HTR-8/SVneo (cell line): ENCODE data around the gene CCDC102A.

Experiments used
- DNase-seq: peaks from one replicate; pipeline ENCODE4 v3.0.0; 2011; ENCODE audit warnings: low spot score, mixed read lengths; ENCODE audit not compliant: insufficient read length
- FAIRE-seq: peaks from 2 replicates; lab custom pipeline; 2011; peaks lifted over from hg19 to GRCh38; lab: Jason Lieb, UNC

Gene CCDC102A

GRCh38 chr16:57527027-57527426 is 9.3 kb downstream of the CCDC102A start:
- no peak for FAIRE-seq

DNA sequence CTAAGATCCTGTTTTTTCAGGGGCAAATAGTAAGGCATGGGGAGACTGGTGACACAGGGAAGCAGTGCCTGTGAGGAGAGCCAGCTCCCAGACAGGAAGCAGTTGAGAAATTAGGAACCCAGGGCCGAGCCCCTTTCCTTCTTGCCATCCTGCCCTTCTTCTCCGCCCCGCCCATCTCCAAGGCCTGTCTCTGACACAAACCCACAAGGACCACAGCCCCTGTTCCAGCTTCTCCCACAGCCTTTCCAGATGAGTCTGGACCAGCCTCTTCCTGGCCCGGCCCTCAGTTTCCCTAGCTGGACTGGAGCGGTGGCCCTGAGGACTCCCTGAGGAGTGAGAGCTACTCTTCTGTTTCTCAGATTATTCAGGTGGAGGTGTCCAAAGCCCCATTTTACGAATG is 9.9 kb downstream of the CCDC102A start:
- no peak for FAIRE-seq
- no peak for DNase-seq

More at GRCh38 chr16:57527027-57527426, 9.3 kb downstream of the CCDC102A start:
- no peak for DNase-seq

- FAIRE-seq, result no peak
- DNase-seq, result no peak
Observed at GRCh38 chr16:57525761-57526160, 10.6 kb downstream of the CCDC102A start.

DNA sequence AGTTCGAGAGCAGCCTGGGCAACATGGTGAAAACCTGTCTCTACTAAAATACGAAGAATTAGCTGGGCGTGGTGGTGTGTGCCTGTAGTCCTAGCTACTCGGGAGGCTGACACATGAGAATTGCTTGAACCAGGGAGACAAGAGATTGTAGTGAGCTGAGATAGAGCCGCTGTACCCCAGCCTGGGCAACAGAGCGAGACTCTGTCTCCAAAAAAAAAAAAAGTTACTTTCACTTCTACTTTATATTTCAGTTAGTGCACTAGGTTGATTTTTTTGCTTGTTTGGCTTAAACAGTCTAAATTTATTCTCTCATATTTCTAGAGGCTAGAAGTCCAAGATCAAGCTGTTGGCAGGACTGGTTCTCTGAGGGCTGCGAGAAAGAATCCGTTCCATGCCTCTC is 13.4 kb downstream of the CCDC102A start:
- DNase-seq, result no peak
- FAIRE-seq, result no peak

DNA sequence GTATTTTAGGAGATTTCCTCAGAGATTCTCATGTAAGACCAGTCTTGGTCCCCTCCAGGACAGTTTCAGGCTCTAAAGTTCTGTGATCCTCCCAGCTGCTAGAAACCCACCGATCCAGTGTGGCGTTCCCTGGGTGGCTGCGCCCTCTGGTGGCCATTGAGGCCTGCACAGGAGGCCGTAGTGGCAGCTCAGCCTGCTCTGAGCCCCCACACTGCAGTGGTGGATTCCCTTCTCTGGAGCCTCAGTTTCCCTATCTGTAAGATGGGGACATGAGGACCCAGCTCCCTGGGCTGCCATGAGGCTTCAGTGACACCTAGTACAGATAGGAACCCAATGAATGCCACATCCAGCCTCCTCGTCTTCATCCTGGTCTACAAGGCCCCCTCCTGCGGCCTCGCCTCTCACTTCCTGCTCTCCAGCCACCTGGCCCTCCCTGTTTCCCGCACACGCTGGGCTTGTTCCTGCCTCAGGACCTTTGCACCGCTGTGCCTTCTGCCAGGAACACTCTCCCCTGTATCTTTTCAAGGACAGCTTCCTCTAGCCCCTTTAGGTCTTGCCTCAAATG is 16.5 kb downstream of the CCDC102A start:
- DNase-seq (peak; percentile 83), FAIRE-seq (peak; percentile 38)

DNA sequence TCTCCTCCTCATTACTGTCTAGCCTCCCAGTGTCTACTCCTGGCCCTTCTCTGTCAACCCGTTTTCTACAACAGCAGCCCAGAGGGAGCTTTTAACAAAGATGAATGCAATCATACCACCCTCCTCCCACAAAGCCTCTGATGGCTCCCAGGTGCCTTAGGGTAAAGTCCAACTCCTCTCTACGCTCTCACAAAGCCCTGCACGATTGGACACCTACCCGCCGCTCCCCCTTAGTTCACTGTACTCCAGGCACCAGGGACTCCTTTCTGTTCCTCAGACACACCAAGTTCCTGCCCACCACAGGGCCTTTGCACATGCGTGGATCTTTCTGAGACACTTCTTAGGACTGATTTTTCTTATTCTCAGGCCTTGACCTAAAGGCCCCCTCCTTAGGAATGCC is 17.4 kb downstream of the CCDC102A start:
- DNase-seq (no peak), FAIRE-seq (no peak)

DNA sequence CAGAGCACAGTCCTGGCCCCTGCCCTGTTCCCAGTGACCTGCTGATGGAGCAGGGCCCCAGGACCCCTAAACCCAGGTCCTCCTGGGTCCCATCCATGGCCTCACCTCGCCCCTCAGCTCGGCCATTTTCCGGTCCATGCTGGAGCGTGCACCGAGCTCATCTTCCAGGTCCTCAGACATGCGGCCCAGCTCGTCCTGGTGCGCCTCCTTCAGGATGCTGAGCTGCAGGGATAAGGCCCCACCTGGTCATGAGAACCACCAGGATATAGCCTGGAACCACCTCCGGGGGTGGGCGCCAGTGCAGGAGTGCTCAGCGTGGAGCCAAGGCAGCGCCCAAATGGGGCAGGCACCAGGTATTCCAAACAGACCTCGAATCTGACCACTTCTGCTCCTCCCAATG is 17.9 kb downstream of the CCDC102A start:
- no peak for FAIRE-seq
- no peak for DNase-seq

DNA sequence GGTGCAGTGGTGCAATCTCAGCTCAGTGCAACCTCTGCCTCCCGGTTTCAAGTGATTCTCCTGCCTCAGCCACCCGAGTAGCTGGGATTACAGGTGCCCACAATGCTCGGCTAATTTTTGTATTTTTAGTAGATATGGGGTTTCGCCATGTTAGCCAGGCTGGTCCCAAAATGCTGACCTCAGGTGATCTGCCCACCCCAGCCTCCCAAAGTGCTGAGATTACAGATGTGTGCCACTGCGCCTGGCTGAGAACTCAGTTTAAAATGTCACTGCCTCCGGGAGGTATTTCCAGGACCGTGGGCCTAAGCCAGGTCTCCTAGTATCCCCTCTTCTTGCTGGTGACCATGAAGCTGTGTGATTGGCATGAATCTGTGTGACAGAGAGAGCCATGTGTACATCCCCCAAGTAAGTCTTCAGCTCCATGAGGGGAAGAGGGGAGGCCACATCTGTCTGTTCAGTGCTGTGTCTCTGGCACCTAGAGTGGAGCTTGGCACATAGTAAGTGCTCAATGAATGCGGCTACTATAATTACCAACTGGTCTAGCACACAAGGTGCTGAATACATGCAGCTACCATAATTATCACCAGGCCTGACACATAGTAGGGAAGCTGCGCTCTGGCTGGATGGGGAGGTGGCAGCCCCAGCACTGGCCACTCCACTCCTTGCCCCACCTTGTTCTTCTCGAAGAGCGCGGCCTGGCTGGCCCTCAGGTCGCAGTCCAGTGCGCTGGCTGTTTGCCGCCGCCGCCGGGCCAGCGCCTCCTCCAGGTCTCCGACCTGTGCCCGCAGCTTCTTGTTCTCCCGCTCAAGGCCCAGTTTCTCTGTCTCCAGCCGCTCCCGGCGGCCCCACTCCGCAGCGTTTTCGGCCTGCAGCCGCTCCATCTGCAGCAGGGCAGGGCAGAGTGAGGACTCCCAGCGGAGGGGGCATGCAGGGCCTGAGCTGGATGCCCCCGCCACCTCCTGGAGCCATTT is 18.7 kb downstream of the CCDC102A start:
- FAIRE-seq (no peak), DNase-seq (no peak)

DNA sequence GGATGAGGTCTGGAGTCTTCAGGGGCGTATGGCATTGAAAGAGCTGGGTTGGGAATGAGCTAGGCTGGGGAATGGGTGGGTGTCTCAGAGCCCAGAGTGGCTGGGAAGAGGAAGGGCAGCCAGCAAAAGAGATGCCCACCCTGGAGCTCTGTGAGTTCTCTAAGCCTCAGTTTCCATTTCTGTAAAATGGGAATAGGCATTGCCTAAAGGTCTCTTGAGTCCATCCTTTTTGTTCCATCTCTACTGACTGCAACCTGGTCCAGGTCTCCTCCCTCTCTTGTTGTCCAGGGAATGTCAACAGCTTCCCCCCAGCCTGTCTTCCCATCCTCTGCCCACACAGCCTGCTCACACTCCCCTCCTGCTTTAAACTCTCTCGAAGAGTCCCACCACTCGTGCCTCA is 19.6 kb downstream of the CCDC102A start:
- FAIRE-seq (no peak), DNase-seq (no peak)

- no peak for FAIRE-seq
- no peak for DNase-seq
Observed at GRCh38 chr16:57516176-57516725, 20.1 kb downstream of the CCDC102A start.

GRCh38 chr16:57514791-57515600 is 21.4 kb downstream of the CCDC102A start:
- DNase-seq, result no peak

DNA sequence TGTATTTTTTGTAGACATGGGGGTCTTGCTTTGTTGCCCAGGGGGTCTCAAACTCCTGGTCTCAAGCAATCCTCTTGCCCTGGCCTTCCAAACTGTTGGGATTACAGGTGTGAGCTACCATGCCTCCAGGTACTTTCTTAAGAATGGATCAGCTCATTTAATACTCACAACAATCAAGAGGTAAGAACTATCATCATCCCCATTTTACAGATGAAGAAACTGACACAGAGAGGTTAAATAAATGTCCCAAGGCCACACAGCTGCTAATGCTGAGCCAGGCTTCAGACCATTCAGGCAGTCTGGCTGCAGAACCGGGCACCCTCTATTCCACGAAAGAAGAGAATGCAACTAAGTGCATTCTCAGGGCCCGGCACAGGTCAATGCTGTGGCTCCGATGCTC is 22.0 kb downstream of the CCDC102A start:
- FAIRE-seq, result no peak
- no peak for DNase-seq

More at GRCh38 chr16:57514791-57515600, 21.4 kb downstream of the CCDC102A start:
- no peak for FAIRE-seq

- DNase-seq (no peak), FAIRE-seq (no peak)
Observed at GRCh38 chr16:57513371-57514102, 22.8 kb downstream of the CCDC102A start.

- DNase-seq, result no peak
- no peak for FAIRE-seq
Observed at GRCh38 chr16:57512296-57513001, 23.9 kb downstream of the CCDC102A start.

DNA sequence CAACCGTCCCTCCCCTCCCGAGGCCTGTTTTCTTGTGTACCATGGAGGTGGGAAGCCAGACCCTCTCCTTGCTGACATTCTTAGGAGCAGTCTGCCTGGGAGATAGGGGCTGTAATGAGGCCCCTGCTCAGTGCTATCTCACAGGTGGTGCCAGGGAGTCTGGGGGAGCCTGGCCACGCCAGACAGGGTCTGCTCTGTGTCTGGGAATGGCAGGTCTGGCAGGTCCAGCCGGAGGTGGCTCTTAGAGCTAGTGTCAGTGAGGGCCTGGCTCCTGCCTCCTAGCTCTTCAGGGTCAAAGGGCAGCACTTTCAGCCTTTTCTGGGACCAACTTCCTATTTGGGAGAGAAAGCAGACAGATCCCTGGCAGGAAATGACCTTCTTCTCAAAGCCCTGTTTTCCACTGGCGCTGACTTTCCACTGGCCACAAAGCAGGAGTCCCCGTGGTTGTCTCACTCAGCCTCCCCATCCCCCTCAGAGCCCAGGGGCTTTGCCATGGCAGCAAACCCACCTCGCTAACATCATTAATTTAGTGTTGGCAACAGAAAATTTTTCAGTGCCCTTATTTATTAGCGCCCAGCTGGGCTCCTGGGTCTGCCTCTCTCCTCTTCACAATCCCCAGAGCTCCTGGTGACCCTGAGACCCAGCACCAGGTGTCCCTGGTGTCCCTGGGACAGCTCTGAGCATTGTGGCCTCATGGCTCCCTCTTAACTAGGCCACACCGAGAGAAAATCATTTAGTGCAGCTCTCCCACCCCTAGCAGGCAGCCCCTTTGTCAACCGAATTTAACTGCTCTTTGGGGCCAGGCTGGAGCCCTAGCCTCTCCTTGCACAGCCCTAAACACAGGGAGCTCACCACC is 26.1 kb downstream of the CCDC102A start:
- DNase-seq (no peak), FAIRE-seq (no peak)

- DNase-seq, result no peak
- no peak for FAIRE-seq
Observed at GRCh38 chr16:57509231-57509923, 27.0 kb downstream of the CCDC102A start.

GRCh38 chr16:57508035-57508425 is 28.3 kb downstream of the CCDC102A start:
- DNase-seq, result no peak
- no peak for FAIRE-seq
